GM23338 (cell line): Measurements from ENCODE around the gene PICK1.

Experiments
- CTCF ChIP-seq, 2 experiments: fragments of 200-600 bp in 1 of 2; sonication (generic) in 1 of 2; conservative IDR thresholded peaks; 2 replicates each; pipeline versions ENCODE4 v1.5.1 to v1.6.1; 2016 to 2017; ENCODE audit warnings: antibody characterized with exemption in 2 of 2, low read depth in 2 of 2, mild to moderate bottlenecking in 2 of 2, moderate library complexity in 1 of 2
- ETS1 ChIP-seq: IDR thresholded peaks from 2 replicates; pipeline ENCODE4 v1.6.1; 2016; ENCODE audit warnings: antibody characterized with exemption
- EZH2 ChIP-seq: fragments of 200-600 bp; sonication (generic); IDR thresholded peaks from one replicate; pipeline ENCODE4 v1.8.0; 2017; ENCODE audit warnings: antibody characterized with exemption, mild to moderate bottlenecking, low read depth; ENCODE audit not compliant: unreplicated experiment
- EZH2phosphoT487 ChIP-seq: fragments of 200-600 bp; sonication (generic); IDR thresholded peaks from one replicate; pipeline ENCODE4 v1.8.1; 2018; ENCODE audit warnings: antibody characterized with exemption; ENCODE audit not compliant: unreplicated experiment
- JUNB ChIP-seq: IDR thresholded peaks from one replicate; pipeline ENCODE4 v1.6.1; 2016; ENCODE audit warnings: antibody characterized with exemption; ENCODE audit not compliant: unreplicated experiment
- NANOG ChIP-seq: IDR thresholded peaks from 2 replicates; pipeline ENCODE4 v1.6.1; 2016; ENCODE audit warnings: antibody characterized with exemption, borderline replicate concordance
- POLR2AphosphoS5 ChIP-seq: IDR thresholded peaks from 2 replicates; pipeline ENCODE4 v1.6.1; 2016; ENCODE audit warnings: antibody characterized with exemption, low read depth
- STAT1 ChIP-seq: IDR thresholded peaks from one replicate; pipeline ENCODE4 v1.6.1; 2016; ENCODE audit warnings: antibody characterized with exemption; ENCODE audit not compliant: unreplicated experiment
- ZNF331 ChIP-seq: fragments of 250-450 bp; sonication (Bioruptor Pico); IDR thresholded peaks from 2 replicates; pipeline ENCODE4 v1.5.0; 2020; ENCODE audit warnings: low read depth, mild to moderate bottlenecking, moderate library complexity
- TF ChIP-seq, protein P1 (sequence below): IDR thresholded peaks from one replicate; pipeline ENCODE4 v1.6.1; 2018; ENCODE audit warnings: antibody characterized with exemption; ENCODE audit not compliant: unreplicated experiment

DNA sequence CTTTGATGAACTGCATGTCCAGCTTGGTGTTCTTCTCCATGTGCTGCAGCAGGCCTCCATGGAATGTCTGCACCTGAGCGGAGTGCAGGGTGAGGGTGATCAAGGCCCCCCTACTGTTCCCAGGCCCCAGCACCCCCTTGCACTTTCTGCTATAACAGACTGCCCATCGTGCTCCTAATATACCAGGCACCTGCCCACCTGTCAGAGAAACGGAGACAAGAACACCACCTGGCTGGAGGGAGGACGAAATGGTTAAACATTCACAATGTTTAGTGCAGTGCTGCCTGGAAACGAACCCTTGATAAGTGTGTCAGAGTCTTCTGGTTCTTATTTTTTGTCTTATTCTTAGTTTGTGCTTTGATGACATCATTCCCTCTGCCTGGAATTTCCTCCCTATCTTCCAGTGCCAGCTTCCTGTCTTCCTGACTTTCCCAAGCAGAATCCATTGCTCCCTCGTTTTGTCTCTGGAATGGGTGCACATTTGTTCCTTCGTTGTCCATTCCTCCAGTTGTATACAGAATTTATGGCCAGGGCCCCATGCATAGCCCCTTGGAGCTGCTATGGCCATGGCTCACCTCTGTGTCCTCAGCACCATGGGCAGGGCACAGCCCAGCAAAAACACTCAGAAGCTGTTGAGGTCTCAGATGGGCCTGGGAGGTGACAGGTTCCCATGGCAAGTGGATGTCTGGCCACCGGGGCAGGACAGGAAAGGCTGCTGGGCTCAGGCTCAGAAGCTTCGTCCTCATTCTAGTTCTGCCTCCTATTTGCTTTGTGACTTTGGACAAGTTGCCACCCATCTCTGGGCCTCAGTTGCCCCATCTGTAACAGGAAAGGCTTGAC is 41.4 kb downstream of the PICK1 start:
- TF ChIP-seq CTCF (conservative IDR thresholded peaks at IDR 0.05; ENCODE audit: low read depth in 2 of 2) (no peak), EZH2 (no peak), POLR2AphosphoS5 (no peak), ETS1 (no peak), JUNB (no peak), EZH2phosphoT487 (no peak), STAT1 (no peak), ZNF331 (CRISPR knock-in tag) (no peak), NANOG (no peak)
- TF ChIP-seq, protein P1, sequence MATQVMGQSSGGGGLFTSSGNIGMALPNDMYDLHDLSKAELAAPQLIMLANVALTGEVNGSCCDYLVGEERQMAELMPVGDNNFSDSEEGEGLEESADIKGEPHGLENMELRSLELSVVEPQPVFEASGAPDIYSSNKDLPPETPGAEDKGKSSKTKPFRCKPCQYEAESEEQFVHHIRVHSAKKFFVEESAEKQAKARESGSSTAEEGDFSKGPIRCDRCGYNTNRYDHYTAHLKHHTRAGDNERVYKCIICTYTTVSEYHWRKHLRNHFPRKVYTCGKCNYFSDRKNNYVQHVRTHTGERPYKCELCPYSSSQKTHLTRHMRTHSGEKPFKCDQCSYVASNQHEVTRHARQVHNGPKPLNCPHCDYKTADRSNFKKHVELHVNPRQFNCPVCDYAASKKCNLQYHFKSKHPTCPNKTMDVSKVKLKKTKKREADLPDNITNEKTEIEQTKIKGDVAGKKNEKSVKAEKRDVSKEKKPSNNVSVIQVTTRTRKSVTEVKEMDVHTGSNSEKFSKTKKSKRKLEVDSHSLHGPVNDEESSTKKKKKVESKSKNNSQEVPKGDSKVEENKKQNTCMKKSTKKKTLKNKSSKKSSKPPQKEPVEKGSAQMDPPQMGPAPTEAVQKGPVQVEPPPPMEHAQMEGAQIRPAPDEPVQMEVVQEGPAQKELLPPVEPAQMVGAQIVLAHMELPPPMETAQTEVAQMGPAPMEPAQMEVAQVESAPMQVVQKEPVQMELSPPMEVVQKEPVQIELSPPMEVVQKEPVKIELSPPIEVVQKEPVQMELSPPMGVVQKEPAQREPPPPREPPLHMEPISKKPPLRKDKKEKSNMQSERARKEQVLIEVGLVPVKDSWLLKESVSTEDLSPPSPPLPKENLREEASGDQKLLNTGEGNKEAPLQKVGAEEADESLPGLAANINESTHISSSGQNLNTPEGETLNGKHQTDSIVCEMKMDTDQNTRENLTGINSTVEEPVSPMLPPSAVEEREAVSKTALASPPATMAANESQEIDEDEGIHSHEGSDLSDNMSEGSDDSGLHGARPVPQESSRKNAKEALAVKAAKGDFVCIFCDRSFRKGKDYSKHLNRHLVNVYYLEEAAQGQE = no peak
